Measurements from ENCODE around the gene CAT. TPM values are rescaled to one million over a fixed set of nuclear protein-coding genes. Genes with fewer than 3 reads are reported as not detected.

CAT gene
- total RNA-seq, 1 experiment from 2014 or later: 121 TPM

Other genes starting within 250 kb of the CAT start
- 2.8 and 3.2 TPM in 2 replicates for gene ABTB2, start 80.9 kb upstream of the CAT start, total RNA-seq (2014; rRNA removed; shearing (Covaris generic))
- gene ELF5, start 74.9 kb downstream of the CAT start, total RNA-seq (2014; rRNA removed; shearing (Covaris generic)): 3.2 and 4.2 TPM in 2 replicates
- gene EHF, start 182.2 kb downstream of the CAT start, total RNA-seq (2014; rRNA removed; shearing (Covaris generic)): 0.68 TPM in 1 of 2 replicates, not detected in the other

Data from RPMI7951 (cell line).